H1 (cell line): ENCODE data around the gene ZDHHC24. TPM values are rescaled to one million over a fixed set of nuclear protein-coding genes. Genes with fewer than 3 reads are reported as not detected.
A peak's percentile ranks its signal among the peaks of the same experiment; 100 is the strongest.

Experiments used
- CTCF ChIA-PET: fragments of 300-600 bp; sonication (Branson Sonifier 250); formaldehyde crosslinking; loops from one replicate; lab custom pipeline; 2021; ENCODE audit not compliant: partially characterized antibody; lab: Charles Lee
- POLR2A ChIA-PET: fragments of 300-600 bp; sonication (Branson Sonifier 250); formaldehyde crosslinking; loops from one replicate; lab custom pipeline; 2021; ENCODE audit warnings: inconsistent platforms; ENCODE audit not compliant: partially characterized antibody; lab: Charles Lee
- DNase-seq, 2 experiments: peaks; one replicate each; pipeline versions ENCODE4 v3.0.0 to v3.0.0-alpha.2; 2010 to 2022; ENCODE audit warnings: low spot score in 2 of 2, low read depth in 1 of 2, mixed read lengths in 1 of 2
- FAIRE-seq: peaks from 2 replicates; lab custom pipeline; 2011; peaks lifted over from hg19 to GRCh38; lab: Jason Lieb, UNC
- H2AFZ ChIP-seq: 2 replicates; pipeline ENCODE4 v1.8.1; 2012; ENCODE audit warnings: low read length, inconsistent platforms
- H2AK5ac ChIP-seq: 2 replicates; pipeline ENCODE4 v1.6.1; 2013; ENCODE audit warnings: low read depth, low read length
- H2BK120ac ChIP-seq: replicated peaks from 2 replicates; pipeline ENCODE3; 2013; ENCODE audit warnings: low read depth, low read length, inconsistent platforms
- H2BK12ac ChIP-seq: 2 replicates; pipeline ENCODE4 v1.6.1; 2013; ENCODE audit warnings: low read depth, low read length
- H2BK15ac ChIP-seq: 2 replicates; pipeline ENCODE4 v1.6.1; 2013; ENCODE audit warnings: low read length
- H2BK20ac ChIP-seq: 2 replicates; pipeline ENCODE4 v1.6.1; 2013; ENCODE audit warnings: low read length
- H2BK5ac ChIP-seq: 2 replicates; pipeline ENCODE4 v1.6.1; 2013; ENCODE audit warnings: low read depth, low read length
- H3K14ac ChIP-seq: 2 replicates; pipeline ENCODE4 v1.6.1; 2013; ENCODE audit warnings: inconsistent platforms; ENCODE audit not compliant: insufficient read length
- H3K18ac ChIP-seq: 2 replicates; pipeline ENCODE4 v1.6.1; 2013; ENCODE audit warnings: low read length; ENCODE audit errors: extremely low read depth
- H3K23ac ChIP-seq: 2 replicates; pipeline ENCODE4 v1.6.1; 2013; ENCODE audit warnings: inconsistent platforms; ENCODE audit not compliant: insufficient read length
- H3K23me2 ChIP-seq: 2 replicates; pipeline ENCODE4 v1.6.1; 2013; ENCODE audit warnings: low read depth, low read length
- H3K27ac ChIP-seq: 2 replicates; pipeline ENCODE4 v1.6.1; 2011; ENCODE audit warnings: low read depth, low read length, inconsistent platforms
- H3K27me3 ChIP-seq, 4 experiments: replicated peaks in 1 of 4; 1 replicate in 1 of 4; 2 replicates in 3 of 4; pipeline versions ENCODE4 v1.6.1 to v1.8.1; 2011 to 2013; ENCODE audit warnings: low read length in 3 of 4, mild to moderate bottlenecking in 3 of 4, inconsistent platforms in 2 of 4, mixed read lengths in 2 of 4, moderate library complexity in 1 of 4; ENCODE audit not compliant: control insufficient read depth in 3 of 4, insufficient read depth in 3 of 4; ENCODE audit errors: extremely low read depth in 1 of 4
- H3K36me3 ChIP-seq, 4 experiments: 2 replicates each; pipeline versions ENCODE4 v1.6.1 to v1.8.1; 2011 to 2013; ENCODE audit warnings: mild to moderate bottlenecking in 4 of 4, low read length in 3 of 4, moderate library complexity in 2 of 4, control low read depth in 1 of 4, inconsistent platforms in 1 of 4; ENCODE audit not compliant: insufficient read depth in 4 of 4, control insufficient read depth in 2 of 4
- H3K4ac ChIP-seq: replicated peaks from 2 replicates; pipeline ENCODE3; 2013; ENCODE audit warnings: low read length, low read depth, mixed read lengths, inconsistent platforms; ENCODE audit not compliant: insufficient read length
- H3K4me1 ChIP-seq, 4 experiments: replicated peaks in 1 of 4; 1 replicate in 1 of 4; 2 replicates in 3 of 4; pipeline versions ENCODE4 v1.6.1 to v1.8.1; 2011 to 2013; ENCODE audit warnings: low read length in 3 of 4, inconsistent platforms in 2 of 4, mixed read lengths in 1 of 4; ENCODE audit not compliant: insufficient read depth in 4 of 4, control insufficient read depth in 3 of 4
- H3K4me2 ChIP-seq, 2 experiments: 2 replicates each; pipeline versions ENCODE4 v1.6.1 to v1.8.1; 2011 to 2013; ENCODE audit warnings: low read depth in 2 of 2, low read length in 2 of 2, control low read depth in 1 of 2, inconsistent platforms in 1 of 2, mild to moderate bottlenecking in 1 of 2; ENCODE audit not compliant: insufficient read depth in 1 of 2
- H3K4me3 ChIP-seq, 4 experiments: fragments of 200-600, 300-600 bp in 1 of 4; sonication (generic), shearing (Covaris generic), sonication (Bioruptor Twin) in 1 of 4; 2 replicates each; pipeline versions ENCODE4 v1.5.1 to v1.8.1; 2011 to 2016; ENCODE audit warnings: low read length in 4 of 4, low read depth in 3 of 4, control low read depth in 2 of 4, inconsistent platforms in 2 of 4, mild to moderate bottlenecking in 2 of 4, mixed read lengths in 1 of 4, moderate library complexity in 1 of 4; ENCODE audit not compliant: insufficient read depth in 2 of 4; ENCODE audit errors: extremely low read depth in 1 of 4
- H3K56ac ChIP-seq: replicated peaks from 2 replicates; pipeline ENCODE3; 2013; ENCODE audit warnings: low read depth, mild to moderate bottlenecking, mixed read lengths, low read length, inconsistent platforms; ENCODE audit not compliant: insufficient read length
- H3K79me1 ChIP-seq: 2 replicates; pipeline ENCODE4 v1.6.1; 2013; ENCODE audit warnings: low read depth, low read length, control low read depth
- H3K79me2 ChIP-seq, 2 experiments: 2 replicates each; pipeline versions ENCODE4 v1.6.1 to v1.8.1; 2012 to 2013; ENCODE audit warnings: low read length in 2 of 2, mild to moderate bottlenecking in 2 of 2, inconsistent platforms in 1 of 2; ENCODE audit not compliant: insufficient read depth in 2 of 2, control insufficient read depth in 1 of 2
- H3K9ac ChIP-seq, 4 experiments: replicated peaks in 1 of 4; 1 replicate in 1 of 4; 2 replicates in 3 of 4; pipeline versions ENCODE4 v1.6.1 to v1.8.1; 2011 to 2013; ENCODE audit warnings: low read depth in 3 of 4, low read length in 3 of 4, control low read depth in 2 of 4, mild to moderate bottlenecking in 2 of 4, moderate library complexity in 2 of 4, inconsistent platforms in 1 of 4; ENCODE audit errors: extremely low read depth in 1 of 4
- H3K9me3 ChIP-seq, 2 experiments: 2 replicates each; pipeline versions ENCODE4 v1.6.1 to v1.8.1; 2012 to 2013; ENCODE audit warnings: mild to moderate bottlenecking in 2 of 2, moderate library complexity in 2 of 2, control low read depth in 1 of 2, inconsistent platforms in 1 of 2, low read depth in 1 of 2, low read length in 1 of 2, mixed read lengths in 1 of 2; ENCODE audit not compliant: insufficient read depth in 2 of 2
- H4K20me1 ChIP-seq, 2 experiments: replicated peaks in 1 of 2; 2 replicates each; pipeline versions ENCODE3 to v1.8.1; 2011 to 2013; ENCODE audit warnings: inconsistent platforms in 2 of 2, low read length in 2 of 2, mild to moderate bottlenecking in 1 of 2; ENCODE audit not compliant: insufficient read depth in 2 of 2, control insufficient read depth in 1 of 2
- H4K5ac ChIP-seq: 2 replicates; pipeline ENCODE4 v1.6.1; 2013; ENCODE audit warnings: low read length, low read depth, mixed read lengths, inconsistent platforms; ENCODE audit not compliant: insufficient read length
- H4K8ac ChIP-seq: 2 replicates; pipeline ENCODE4 v1.8.0; 2013; ENCODE audit warnings: mild to moderate bottlenecking, moderate library complexity, low read length, inconsistent platforms; ENCODE audit not compliant: insufficient read depth; ENCODE audit errors: extremely low read depth
- H4K91ac ChIP-seq: replicated peaks from 2 replicates; pipeline ENCODE3; 2013; ENCODE audit warnings: low read length, mixed read lengths, inconsistent platforms; ENCODE audit not compliant: insufficient read length
- ASH2L ChIP-seq: fragments of 200-600, 300-600 bp; sonication (generic); IDR thresholded peaks from one replicate; pipeline ENCODE4 v1.7.1; 2017; ENCODE audit warnings: low read length
- POLR2A ChIP-seq, 2 experiments: IDR thresholded peaks; 1 replicate in 1 of 2; 2 replicates in 1 of 2; pipeline ENCODE4 v1.6.1; 2011; ENCODE audit warnings: low read depth in 2 of 2, low read length in 2 of 2, mild to moderate bottlenecking in 2 of 2; ENCODE audit errors: control extremely low read depth in 1 of 2
- RAD21 ChIP-seq, 2 experiments: IDR thresholded peaks in 1 of 2; conservative IDR thresholded peaks in 1 of 2; 2 replicates each; pipeline ENCODE4 v1.6.1; 2011; ENCODE audit warnings: low read depth in 2 of 2, low read length in 2 of 2, improper control_type of control experiment in 1 of 2, inconsistent platforms in 1 of 2, mild to moderate bottlenecking in 1 of 2, moderate library complexity in 1 of 2
- TAF7 ChIP-seq: optimal IDR thresholded peaks from 2 replicates; pipeline ENCODE3; 2011; ENCODE audit warnings: low read depth, mild to moderate bottlenecking, inconsistent platforms, low read length, moderate library complexity, borderline replicate concordance
- TBP ChIP-seq: IDR thresholded peaks from 2 replicates; pipeline ENCODE4 v1.6.1; 2011; ENCODE audit warnings: low read depth, low read length, improper control_type of control experiment
- WGBS, 2 experiments: shearing (Covaris generic) in 1 of 2; methylation state at CpG; one replicate each; pipeline versions ENCODE4 v1.1.6 to v1.1.7; 2013 to 2015; ENCODE audit warnings: low lambda C conversion rate in 2 of 2, mixed read lengths in 2 of 2, inconsistent platforms in 1 of 2, low coverage in 1 of 2, missing lambda C conversion rate in 1 of 2; ENCODE audit not compliant: insufficient replicate concordance in 2 of 2, insufficient coverage in 1 of 2, insufficient read length in 1 of 2; ENCODE audit errors: extremely low coverage in 1 of 2, missing lambda C conversion rate in 1 of 2; 5-methylcytosine and 5-hydroxymethylcytosine counted together
- polyA plus RNA-seq, 7 experiments: library from polyadenylated mRNA; depleted of rRNA in 3 of 7; stranded (reverse) in 5 of 7; unstranded in 2 of 7; fragments of >200 nt in 5 of 7; fragments of 200-250 nt in 2 of 7; gene quantifications; 1 replicate in 5 of 7; 2 replicates in 1 of 7; 4 replicates in 1 of 7; pipeline versions ENCODE4 v1.2.1 to v1.2.3, GENCODE V29; 2011 to 2013; ENCODE audit warnings: missing spikeins in 2 of 7, mixed read lengths in 2 of 7
- total RNA-seq: library from RNA; stranded (reverse); fragmentation: NEBNext Ultra II Directional; extraction: Animal tissue kit (Norgen Biotek cat#: 25700); gene quantifications from 2 replicates; pipeline ENCODE4 v1.2.1, GENCODE V29; 2021
- TF ChIP-seq, protein P1 (sequence below), 3 experiments: IDR thresholded peaks; 1 replicate in 2 of 3; 2 replicates in 1 of 3; pipeline versions ENCODE4 v1.5.1 to v1.6.1; 2011; ENCODE audit warnings: low read length in 3 of 3, mild to moderate bottlenecking in 3 of 3, inconsistent platforms in 2 of 3, low read depth in 1 of 3, moderate library complexity in 1 of 3; ENCODE audit not compliant: insufficient read depth in 1 of 3; ENCODE audit errors: control extremely low read depth in 1 of 3

Gene ZDHHC24
- total and polyA plus RNA-seq, 2 of the 8 experiments (the other 6 are each of a cell fraction or from before 2014, with no cell fraction given) = 8.4 to 9.7 TPM

GRCh38 chr11:66491315-66491935 lies 54.4 kb downstream of the ZDHHC24 start:
- Histone ChIP-seq H2AK5ac (no peak overlapping the region; the same call in 1 of the 2 replicates), H3K23ac (no peak overlapping the region), H3K79me1 (no peaks in the 10 kb centered on the region), H4K5ac (no peak overlapping the region), H3K4ac (peak overlapping the region; percentile 53), H2BK120ac (no peak overlapping the region), H3K79me2 (no peaks in the 10 kb centered on the region), H3K27ac (no peak overlapping the region), H2BK5ac (peak overlapping the region; percentile 90; the same call in 1 of the 2 replicates), H3K4me3 (peak overlapping the region in 1 of 4 experiments; percentile 10; a peak in 1 of 8 replicates), H3K14ac (no peak overlapping the region), H3K36me3 (peaks cover 0 to 21% (median 12%) of the 10 kb centered on the region in 4 experiments; a peak in 6 of 8 replicates), H3K9me3 (no peaks in the 10 kb centered on the region), H3K56ac (no peak overlapping the region), H3K23me2 (no peaks in the 10 kb centered on the region), H4K91ac (no peak overlapping the region), H2BK15ac (no peak overlapping the region), H3K27me3 (no peaks in the 10 kb centered on the region), H4K8ac (no peak overlapping the region), H4K20me1 (peaks cover 0 to 2% of the 10 kb centered on the region in 2 experiments), H3K18ac (no peak overlapping the region; the same call in 1 of the 2 replicates), H3K9ac (no peak overlapping the region), H3K4me1 (peaks cover 0 to 12% (median 5%) of the 10 kb centered on the region in 4 experiments; a peak in 4 of 7 replicates), H2BK12ac (no peak overlapping the region), H2BK20ac (no peak overlapping the region), H2AFZ (no peak overlapping the region), H3K4me2 (no peak overlapping the region; a peak in 1 of 4 replicates)
- WGBS, 2 experiments = 82% methylated on average over 7 of the region's 20 CpGs; no CpG with 5 or more reads in 1 of the 2 experiments
- POLR2A ChIA-PET = interaction anchor here (0.6 to 4.6 kb wide), 12 partner anchors 12 to 187 kb away, joined by 3 to 37 read pairs (median 4); partner anchors contain the start of genes BBS1, DPP3 and RBM4B
- DNase-seq (peak in 1 of 2 experiments; percentile 81), FAIRE-seq (no peak)
- TF ChIP-seq RAD21 (IDR thresholded peaks at IDR 0.05 in 1 of 2, conservative IDR thresholded peaks at IDR 0.05 in 1 of 2; ENCODE audit: low read depth in 2 of 2, low read length in 2 of 2) (peak; percentile 36 to 54; a peak in 3 of 4 replicates), TBP (peak; percentile 54; the same call in 1 of the 2 replicates), TAF7 (no peak), ASH2L (peak; percentile 45), POLR2A (IDR thresholded peaks at IDR 0.05; ENCODE audit: control extremely low read depth in 1 of 2, low read depth in 2 of 2, low read length in 2 of 2) (peak in 1 of 2 experiments; percentile 29; a peak in 1 of 3 replicates)
- TF ChIP-seq, protein P1, sequence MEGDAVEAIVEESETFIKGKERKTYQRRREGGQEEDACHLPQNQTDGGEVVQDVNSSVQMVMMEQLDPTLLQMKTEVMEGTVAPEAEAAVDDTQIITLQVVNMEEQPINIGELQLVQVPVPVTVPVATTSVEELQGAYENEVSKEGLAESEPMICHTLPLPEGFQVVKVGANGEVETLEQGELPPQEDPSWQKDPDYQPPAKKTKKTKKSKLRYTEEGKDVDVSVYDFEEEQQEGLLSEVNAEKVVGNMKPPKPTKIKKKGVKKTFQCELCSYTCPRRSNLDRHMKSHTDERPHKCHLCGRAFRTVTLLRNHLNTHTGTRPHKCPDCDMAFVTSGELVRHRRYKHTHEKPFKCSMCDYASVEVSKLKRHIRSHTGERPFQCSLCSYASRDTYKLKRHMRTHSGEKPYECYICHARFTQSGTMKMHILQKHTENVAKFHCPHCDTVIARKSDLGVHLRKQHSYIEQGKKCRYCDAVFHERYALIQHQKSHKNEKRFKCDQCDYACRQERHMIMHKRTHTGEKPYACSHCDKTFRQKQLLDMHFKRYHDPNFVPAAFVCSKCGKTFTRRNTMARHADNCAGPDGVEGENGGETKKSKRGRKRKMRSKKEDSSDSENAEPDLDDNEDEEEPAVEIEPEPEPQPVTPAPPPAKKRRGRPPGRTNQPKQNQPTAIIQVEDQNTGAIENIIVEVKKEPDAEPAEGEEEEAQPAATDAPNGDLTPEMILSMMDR (IDR thresholded peaks at IDR 0.05; ENCODE audit: control extremely low read depth in 1 of 3, insufficient read depth in 1 of 3, low read depth in 1 of 3, low read length in 3 of 3) = peak; percentile 64 to 82 (median 72)
- CTCF ChIA-PET = interaction anchor here (0.6 to 4.5 kb wide), 59 partner anchors 8 to 537 kb away, joined by 3 to 23 read pairs (median 4); partner anchors contain the start of genes ACTN3, CCDC87, CCS and CTSF
